ENCODE measurements around the gene RASSF4. TPM values are rescaled to one million over a fixed set of nuclear protein-coding genes. Genes with fewer than 3 reads are reported as not detected.

RASSF4 gene
- total RNA-seq, 1 experiment from 2014 or later, result 2.8 TPM

DNA sequence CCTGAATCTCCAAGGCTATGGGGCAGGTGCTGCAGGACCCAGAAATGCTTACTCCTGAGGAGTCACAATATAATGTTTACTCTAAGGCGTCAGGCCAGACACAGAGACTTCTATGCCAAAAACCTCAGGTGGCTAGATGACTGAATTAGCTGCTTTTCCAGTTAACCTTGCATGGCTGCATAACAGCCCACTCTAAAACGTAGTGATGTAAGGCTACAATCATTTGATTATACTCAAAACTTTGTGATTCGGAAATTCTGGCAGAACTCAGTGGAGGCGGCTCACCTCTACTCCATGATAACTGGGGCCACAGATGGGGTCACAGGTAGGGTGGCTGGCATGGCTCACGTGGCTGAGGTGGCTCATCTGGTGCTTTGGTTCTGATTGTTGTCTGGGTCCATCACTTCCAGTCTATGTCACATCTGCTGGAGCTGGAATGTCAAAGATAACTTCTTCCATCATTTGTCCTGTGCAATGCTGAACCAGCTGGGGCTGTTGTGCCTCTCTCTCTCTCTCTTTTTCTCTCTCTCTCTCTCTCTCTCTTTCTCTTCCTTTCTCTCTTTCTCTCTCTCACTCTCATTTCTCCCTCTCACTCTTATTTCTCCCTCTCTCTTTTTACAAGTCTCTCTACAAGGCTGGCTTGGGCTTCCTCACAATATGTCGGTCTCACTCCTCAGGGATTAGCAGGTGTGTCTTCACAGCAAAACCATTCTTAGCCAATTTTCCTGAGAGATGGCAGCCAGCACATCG, 36.6 kb upstream of the RASSF4 start:
- BruUV-seq (replicated peaks), result no TSS peak
- H2AFZ ChIP-seq (ENCODE audit: low read depth, low read length, poor library complexity, severe bottlenecking), result no peak overlapping the region
- intact Hi-C loops (cut with micrococcal nuclease), result no loop called here
- H3K27me3 ChIP-seq (ENCODE audit: insufficient read depth, low read length), result no peaks in the 10 kb centered on the region
- H3K27ac ChIP-seq (ENCODE audit: low read depth, low read length), result no peak overlapping the region
- CTCF ChIA-PET, result no interaction called here
- no peak for ATAC-seq
- no peaks in the 10 kb centered on the region; the same call in 1 of the 2 replicates for H3K9me2 ChIP-seq (ENCODE audit: insufficient read depth)
- no peak overlapping the region for H3K4me2 ChIP-seq (ENCODE audit: low read length)
- no peaks in the 10 kb centered on the region for H3K36me3 ChIP-seq (ENCODE audit: control insufficient read depth in 1 of 2, insufficient read depth in 2 of 2, low read length in 2 of 2)
- POLR2A ChIA-PET, result no interaction called here
- no peaks in the 10 kb centered on the region for H3K9me3 ChIP-seq (ENCODE audit: control insufficient read depth in 1 of 2, insufficient read depth in 1 of 2, low read depth in 1 of 2, low read length in 2 of 2)
- no peaks in the 10 kb centered on the region for H3K79me2 ChIP-seq (ENCODE audit: insufficient read depth, low read length)
- no peaks in the 10 kb centered on the region for H3K4me1 ChIP-seq (ENCODE audit: control insufficient read depth in 1 of 2, insufficient read depth in 2 of 2, low read length in 2 of 2)
- H3K4me3 ChIP-seq (replicated peaks in 1 of 2; ENCODE audit: low read depth in 1 of 2, low read length in 2 of 2), result no peak overlapping the region
- RAD21 ChIA-PET (ENCODE audit: low non-redundant PET in 1 of 2, low total read pairs in 2 of 2, uncharacterized antibody in 2 of 2, unreplicated experiment in 2 of 2), result no interaction called here
- no peaks in the 10 kb centered on the region for H4K20me1 ChIP-seq (ENCODE audit: insufficient read depth)
- no peak for TF ChIP-seq EGR1 (IDR thresholded peaks at IDR 0.05; ENCODE audit: low read depth)
- TF ChIP-seq ELF1 (IDR thresholded peaks at IDR 0.05; ENCODE audit: borderline replicate concordance, low read depth), result no peak
- TF ChIP-seq RAD21 (IDR thresholded peaks at IDR 0.05; ENCODE audit: low read depth), result no peak
- TF ChIP-seq POLR2AphosphoS5 (IDR thresholded peaks at IDR 0.05; ENCODE audit: low read depth, low read length), result no peak
- no peak for TF ChIP-seq MAX (IDR thresholded peaks at IDR 0.05)
- no peak for TF ChIP-seq CBX3 (IDR thresholded peaks at IDR 0.05; ENCODE audit: low read depth)
- no peak overlapping the region for H3K9ac ChIP-seq (ENCODE audit: low read length)
- no peak for DNase-seq (ENCODE audit: low read depth, low spot score)

DNA sequence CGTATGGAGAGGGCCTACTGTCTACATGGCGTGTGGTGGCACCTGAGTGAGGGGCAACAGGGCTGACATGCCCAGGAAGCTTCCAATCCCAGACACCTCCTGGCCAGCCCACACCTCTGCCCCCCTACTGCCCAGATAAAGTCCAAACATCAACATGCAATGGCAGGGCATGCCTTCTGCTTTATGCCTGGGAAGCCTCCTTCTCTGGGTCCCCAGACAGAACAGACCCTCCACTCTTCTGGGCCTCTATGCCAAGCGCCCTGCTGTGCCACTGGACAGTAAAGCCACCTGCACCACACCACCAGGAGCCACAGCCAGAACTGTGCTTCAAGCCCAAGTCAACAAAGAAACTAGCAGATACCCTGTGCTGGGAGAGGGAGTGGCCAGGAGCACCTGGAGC, 36.0 kb upstream of the RASSF4 start:
- CTCF ChIA-PET, result no interaction called here

More for the DNA sequence above, 36.0 kb upstream of the RASSF4 start:
- Histone ChIP-seq H3K36me3 (ENCODE audit: control insufficient read depth in 1 of 2, insufficient read depth in 2 of 2, low read length in 2 of 2) (no peaks in the 10 kb centered on the region), H3K9me3 (ENCODE audit: control insufficient read depth in 1 of 2, insufficient read depth in 1 of 2, low read depth in 1 of 2, low read length in 2 of 2) (no peaks in the 10 kb centered on the region), H2AFZ (ENCODE audit: low read depth, low read length, poor library complexity, severe bottlenecking) (no peak overlapping the region), H4K20me1 (ENCODE audit: insufficient read depth) (no peaks in the 10 kb centered on the region), H3K4me3 (replicated peaks in 1 of 2; ENCODE audit: low read depth in 1 of 2, low read length in 2 of 2) (no peak overlapping the region), H3K79me2 (ENCODE audit: insufficient read depth, low read length) (no peaks in the 10 kb centered on the region), H3K4me1 (ENCODE audit: control insufficient read depth in 1 of 2, insufficient read depth in 2 of 2, low read length in 2 of 2) (no peaks in the 10 kb centered on the region), H3K4me2 (ENCODE audit: low read length) (no peak overlapping the region), H3K27ac (ENCODE audit: low read depth, low read length) (no peak overlapping the region), H3K9me2 (ENCODE audit: insufficient read depth) (no peaks in the 10 kb centered on the region; the same call in 1 of the 2 replicates), H3K9ac (ENCODE audit: low read length) (no peak overlapping the region), H3K27me3 (ENCODE audit: insufficient read depth, low read length) (no peaks in the 10 kb centered on the region)
- DNase-seq (ENCODE audit: low read depth, low spot score) (no peak), ATAC-seq (no peak)
- ChIA-PET RAD21 (ENCODE audit: low non-redundant PET in 1 of 2, low total read pairs in 2 of 2, uncharacterized antibody in 2 of 2, unreplicated experiment in 2 of 2) (no interaction called here), POLR2A (no interaction called here)
- intact Hi-C loops (cut with micrococcal nuclease), result no loop called here
- TF ChIP-seq ELF1 (IDR thresholded peaks at IDR 0.05; ENCODE audit: borderline replicate concordance, low read depth) (no peak), ATF3 (IDR thresholded peaks at IDR 0.05) (no peak), CEBPB (IDR thresholded peaks at IDR 0.05; ENCODE audit: low read depth) (no peak), YY1 (IDR thresholded peaks at IDR 0.05; ENCODE audit: extremely low read depth, insufficient replicate concordance, low read depth, low read length) (no peak), SP1 (IDR thresholded peaks at IDR 0.05; ENCODE audit: low read depth) (no peak), FOSL1 (IDR thresholded peaks at IDR 0.05; ENCODE audit: low read depth) (no peak), EZH2 (IDR thresholded peaks at IDR 0.05) (no peak), SIN3A (IDR thresholded peaks at IDR 0.05; ENCODE audit: low read depth) (no peak), MAX (IDR thresholded peaks at IDR 0.05) (no peak), ZNF274 (IDR thresholded peaks at IDR 0.05; ENCODE audit: low read depth, low read length) (no peak), EGR1 (IDR thresholded peaks at IDR 0.05; ENCODE audit: low read depth) (no peak), ZFX (IDR thresholded peaks at IDR 0.05) (no peak)
- BruUV-seq (replicated peaks), result no TSS peak
